Prostate gland (tissue), 2 donors: ENCODE measurements around the gene IKZF1. TPM values are rescaled to one million over a fixed set of nuclear protein-coding genes. Genes with fewer than 3 reads are reported as not detected.

Experiments
- DNase-seq: peaks from one replicate; pipeline ENCODE4 v3.0.0-alpha.2; 2019; ENCODE audit warnings: low spot score
- H3K27ac ChIP-seq, 2 donors: fragments of 200-600 bp; sonication (generic); 2 replicates each; pipeline ENCODE4 v1.5.1; 2017 to 2019
- H3K27me3 ChIP-seq: fragments of 200-600 bp; sonication (generic); replicated peaks from 2 replicates; pipeline ENCODE4 v1.5.1; 2019; ENCODE audit not compliant: insufficient read depth
- H3K36me3 ChIP-seq, 2 donors: fragments of 200-600 bp; sonication (generic); 1 replicate in 1 of 2; 2 replicates in 1 of 2; pipeline versions ENCODE4 v1.5.1 to v1.8.1; 2017 to 2019
- H3K4me1 ChIP-seq: fragments of 200-600 bp; sonication (generic); replicated peaks from 2 replicates; pipeline ENCODE4 v1.5.1; 2019
- H3K4me3 ChIP-seq, 2 donors: fragments of 200-600 bp; sonication (generic); 2 replicates each; pipeline ENCODE4 v1.5.1; 2017 to 2019
- H3K9me3 ChIP-seq: fragments of 200-600 bp; sonication (generic); 2 replicates; pipeline ENCODE4 v1.5.1; 2017
- CTCF ChIP-seq, 4 experiments: fragments of 200-600 bp in 2 of 4; fragments of 450-650 bp in 2 of 4; sonication (generic) in 2 of 4; IDR thresholded peaks; 1 replicate in 3 of 4; 2 replicates in 1 of 4; pipeline ENCODE4 v1.5.1; 2016 to 2019; ENCODE audit warnings: antibody characterized with exemption in 4 of 4, mild to moderate bottlenecking in 2 of 4, moderate library complexity in 2 of 4
- POLR2A ChIP-seq: fragments of 450-650 bp; IDR thresholded peaks from one replicate; pipeline ENCODE4 v1.6.1; 2016; ENCODE audit warnings: antibody characterized with exemption, mild to moderate bottlenecking
- POLR2AphosphoS5 ChIP-seq: sonication (generic); formaldehyde crosslinking; IDR thresholded peaks from one replicate; pipeline ENCODE4 v1.6.1; 2017; ENCODE audit warnings: antibody characterized with exemption
- WGBS: methylation state at CpG from one replicate; pipeline ENCODE4 v1.1.5; 2018; 5-methylcytosine and 5-hydroxymethylcytosine counted together
- intact Hi-C: fragments of 100-400 bp; cut with DNase I; formaldehyde crosslinking; loops from one replicate; pipeline ENCODE4 v1.14.2; 2022
- total RNA-seq, 2 donors: library from RNA; depleted of rRNA; stranded (reverse); fragments of >200 nt; gene quantifications; one replicate each; pipeline ENCODE4 v1.1.0, GENCODE V29; 2016

The IKZF1 gene
- total RNA-seq = 1 to 10 TPM; 2.7 to 7.7 TPM

GRCh38 chr7:50304129-50304910, at the start of gene IKZF1:
IKZF1 (plus strand) TSS chr7:50304716; CDS start chr7:50319062, 14,346 bp downstream.
- WGBS = 1% methylated on average over 78 of the region's 107 CpGs
- TF ChIP-seq POLR2A = no peak
- TF ChIP-seq CTCF (IDR thresholded peaks at IDR 0.05) = no peak
- no peak for TF ChIP-seq POLR2AphosphoS5
- intact Hi-C loops = no loop called here
- Histone ChIP-seq H3K27me3 (no peaks in the 10 kb centered on the region), H3K4me1 (no peaks in the 10 kb centered on the region), H3K4me3 (peak within 1 kb of the TSS; percentile 23 to 36), H3K27ac (no peak within 1 kb of the TSS), H3K9me3 (no peaks in the 10 kb centered on the region), H3K36me3 (no peaks in the 10 kb centered on the region)
- no peak for DNase-seq

GRCh38 chr7:50261593-50261992, 42.9 kb upstream of the IKZF1 start:
- Histone ChIP-seq H3K9me3 (no peaks in the 10 kb centered on the region), H3K4me3 (no peak overlapping the region), H3K27me3 (no peaks in the 10 kb centered on the region), H3K36me3 (no peaks in the 10 kb centered on the region), H3K4me1 (no peaks in the 10 kb centered on the region), H3K27ac (no peak overlapping the region)
- TF ChIP-seq POLR2AphosphoS5 = no peak
- TF ChIP-seq CTCF (IDR thresholded peaks at IDR 0.05) = no peak
- no peak for TF ChIP-seq POLR2A
- DNase-seq = no peak
- intact Hi-C loops = no loop called here
- 69% methylated on average over 1 of the region's 1 CpG for WGBS

GRCh38 chr7:50262446-50262845, 42.1 kb upstream of the IKZF1 start:
- TF ChIP-seq POLR2AphosphoS5 (no peak), POLR2A (no peak), CTCF (IDR thresholded peaks at IDR 0.05) (no peak)
- no peak for DNase-seq
- Histone ChIP-seq H3K27ac (no peak overlapping the region), H3K36me3 (no peaks in the 10 kb centered on the region), H3K27me3 (no peaks in the 10 kb centered on the region), H3K9me3 (no peaks in the 10 kb centered on the region), H3K4me3 (no peak overlapping the region), H3K4me1 (no peaks in the 10 kb centered on the region)
- intact Hi-C loops = no loop called here
- WGBS = 90% methylated on average over 2 of the region's 2 CpGs

GRCh38 chr7:50262916-50263690, 41.4 kb upstream of the IKZF1 start:
- H3K4me1 ChIP-seq = no peaks in the 10 kb centered on the region
- 6% methylated on average over 1 of the region's 1 CpG for WGBS
- no peak for DNase-seq
- no peak overlapping the region for H3K4me3 ChIP-seq
- intact Hi-C loops = no loop called here
- H3K27me3 ChIP-seq = no peaks in the 10 kb centered on the region
- H3K27ac ChIP-seq = no peak overlapping the region
- H3K36me3 ChIP-seq = no peaks in the 10 kb centered on the region
- H3K9me3 ChIP-seq = no peaks in the 10 kb centered on the region
- TF ChIP-seq CTCF (IDR thresholded peaks at IDR 0.05) (no peak), POLR2AphosphoS5 (no peak), POLR2A (no peak)
